Measurements from ENCODE around the gene TBL1Y. TPM values are rescaled to one million over a fixed set of nuclear protein-coding genes. Genes with fewer than 3 reads are reported as not detected.

The TBL1Y gene
- total RNA-seq, 1 donor from 2014 or later, result 0.52 TPM

DNA sequence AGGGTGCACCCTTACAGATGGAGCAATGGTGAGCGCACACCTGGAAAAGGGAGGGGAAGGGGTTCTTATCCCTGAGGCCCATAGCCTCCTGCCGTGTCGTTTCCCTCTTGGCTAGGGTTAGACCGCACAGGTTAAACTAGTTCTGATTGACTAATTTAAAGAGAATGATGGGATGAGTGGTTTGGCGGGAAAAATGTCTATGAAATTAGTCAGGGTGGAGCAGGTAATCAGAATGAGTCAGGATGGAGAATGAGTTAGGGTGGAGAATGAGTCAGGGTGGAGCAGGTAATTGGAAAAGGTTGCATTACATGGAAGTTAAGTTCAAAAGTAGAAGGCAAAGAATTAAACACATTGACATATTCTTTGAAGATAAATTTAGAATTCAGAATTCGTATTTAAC, 196.7 kb downstream of the TBL1Y start:
- no peak overlapping the region for H3K9ac ChIP-seq (ENCODE audit: low read depth in 1 of 3, low read length in 3 of 3)
- no peak overlapping the region for H3K4me3 ChIP-seq (ENCODE audit: low read length in 3 of 3)
- no peak overlapping the region for H3K27ac ChIP-seq (ENCODE audit: low read depth, low read length)
- no peaks in the 10 kb centered on the region for H3K36me3 ChIP-seq (ENCODE audit: control insufficient read depth in 3 of 3, insufficient read depth in 3 of 3, low read length in 3 of 3)
- H3K9me3 ChIP-seq (ENCODE audit: control insufficient read depth in 3 of 3, low read length in 3 of 3), result no peaks in the 10 kb centered on the region
- H3K4me1 ChIP-seq (ENCODE audit: control insufficient read depth in 3 of 3, insufficient read depth in 3 of 3, low read length in 3 of 3), result no peaks in the 10 kb centered on the region
- H3K27me3 ChIP-seq (ENCODE audit: control insufficient read depth in 3 of 3, insufficient read depth in 3 of 3, low read length in 3 of 3), result no peaks in the 10 kb centered on the region

DNA sequence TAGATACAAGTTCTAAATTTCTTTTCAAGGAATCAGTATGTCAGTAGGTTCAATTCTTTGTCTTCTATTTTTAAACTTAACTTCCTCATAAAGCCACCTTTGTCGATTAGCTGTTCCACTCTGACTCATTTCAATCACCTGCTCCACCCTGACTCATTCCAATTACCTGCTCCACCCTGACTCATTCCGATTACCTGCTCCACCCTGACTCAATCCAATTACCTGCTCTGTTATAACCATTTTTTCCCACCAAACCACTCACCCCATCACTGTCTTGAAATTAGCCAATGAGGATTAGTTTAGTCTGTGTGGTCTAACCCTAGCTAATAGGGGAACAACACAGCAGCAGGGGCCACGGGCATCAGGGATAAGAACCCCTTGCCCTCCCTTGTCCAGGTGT, 199.6 kb downstream of the TBL1Y start:
- Histone ChIP-seq H3K27me3 (ENCODE audit: control insufficient read depth in 3 of 3, insufficient read depth in 3 of 3, low read length in 3 of 3) (no peaks in the 10 kb centered on the region), H3K4me3 (ENCODE audit: low read length in 3 of 3) (no peak overlapping the region), H3K4me1 (ENCODE audit: control insufficient read depth in 3 of 3, insufficient read depth in 3 of 3, low read length in 3 of 3) (no peaks in the 10 kb centered on the region), H3K27ac (ENCODE audit: low read depth, low read length) (no peak overlapping the region), H3K9me3 (ENCODE audit: control insufficient read depth in 3 of 3, low read length in 3 of 3) (no peaks in the 10 kb centered on the region), H3K9ac (ENCODE audit: low read depth in 1 of 3, low read length in 3 of 3) (no peak overlapping the region), H3K36me3 (ENCODE audit: control insufficient read depth in 3 of 3, insufficient read depth in 3 of 3, low read length in 3 of 3) (no peaks in the 10 kb centered on the region)

- Histone ChIP-seq H3K27me3 (ENCODE audit: control insufficient read depth in 3 of 3, insufficient read depth in 3 of 3, low read length in 3 of 3) (no peaks in the 10 kb centered on the region), H3K27ac (ENCODE audit: low read depth, low read length) (no peak overlapping the region), H3K4me1 (ENCODE audit: control insufficient read depth in 3 of 3, insufficient read depth in 3 of 3, low read length in 3 of 3) (no peaks in the 10 kb centered on the region), H3K9ac (ENCODE audit: low read depth in 1 of 3, low read length in 3 of 3) (no peak overlapping the region), H3K36me3 (ENCODE audit: control insufficient read depth in 3 of 3, insufficient read depth in 3 of 3, low read length in 3 of 3) (no peaks in the 10 kb centered on the region), H3K9me3 (ENCODE audit: control insufficient read depth in 3 of 3, low read length in 3 of 3) (no peaks in the 10 kb centered on the region), H3K4me3 (ENCODE audit: low read length in 3 of 3) (no peak overlapping the region)
Observed at GRCh38 chrY:7115871-7116270, 205.4 kb downstream of the TBL1Y start.

GRCh38 chrY:7122202-7122601, 211.7 kb downstream of the TBL1Y start:
- Histone ChIP-seq H3K9ac (ENCODE audit: low read depth in 1 of 3, low read length in 3 of 3) (no peak overlapping the region), H3K4me1 (ENCODE audit: control insufficient read depth in 3 of 3, insufficient read depth in 3 of 3, low read length in 3 of 3) (no peaks in the 10 kb centered on the region), H3K4me3 (ENCODE audit: low read length in 3 of 3) (no peak overlapping the region), H3K36me3 (ENCODE audit: control insufficient read depth in 3 of 3, insufficient read depth in 3 of 3, low read length in 3 of 3) (no peaks in the 10 kb centered on the region), H3K27ac (ENCODE audit: low read depth, low read length) (no peak overlapping the region), H3K27me3 (ENCODE audit: control insufficient read depth in 3 of 3, insufficient read depth in 3 of 3, low read length in 3 of 3) (no peaks in the 10 kb centered on the region), H3K9me3 (ENCODE audit: control insufficient read depth in 3 of 3, low read length in 3 of 3) (no peaks in the 10 kb centered on the region)

GRCh38 chrY:7125136-7126056, 214.9 kb downstream of the TBL1Y start:
- H3K27ac ChIP-seq (ENCODE audit: low read depth, low read length), result no peak overlapping the region
- no peak overlapping the region for H3K4me3 ChIP-seq (ENCODE audit: low read length in 3 of 3)
- no peaks in the 10 kb centered on the region for H3K9me3 ChIP-seq (ENCODE audit: control insufficient read depth in 3 of 3, low read length in 3 of 3)
- H3K4me1 ChIP-seq (ENCODE audit: control insufficient read depth in 3 of 3, insufficient read depth in 3 of 3, low read length in 3 of 3), result no peaks in the 10 kb centered on the region
- no peaks in the 10 kb centered on the region for H3K36me3 ChIP-seq (ENCODE audit: control insufficient read depth in 3 of 3, insufficient read depth in 3 of 3, low read length in 3 of 3)
- no peak overlapping the region for H3K9ac ChIP-seq (ENCODE audit: low read depth in 1 of 3, low read length in 3 of 3)
- no peaks in the 10 kb centered on the region for H3K27me3 ChIP-seq (ENCODE audit: control insufficient read depth in 3 of 3, insufficient read depth in 3 of 3, low read length in 3 of 3)

DNA sequence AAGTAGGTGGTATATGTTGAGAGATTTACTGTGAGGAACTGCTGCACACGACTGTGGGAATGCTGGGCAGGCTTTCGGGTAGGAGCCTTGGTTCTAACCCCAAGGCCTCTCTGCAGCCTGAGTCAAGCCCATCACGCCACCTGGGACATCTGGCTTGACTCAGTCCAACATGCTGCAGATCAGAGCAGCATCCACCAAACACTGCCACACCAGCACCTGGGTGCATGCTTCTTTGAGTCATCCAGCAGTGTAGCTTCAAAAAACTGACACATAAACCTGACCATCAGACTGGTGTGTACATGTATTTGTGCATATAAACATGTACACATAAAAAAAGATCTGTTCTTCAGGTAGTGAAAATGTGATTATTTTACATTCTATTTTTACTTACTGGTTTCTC, 217.7 kb downstream of the TBL1Y start:
- H3K9me3 ChIP-seq (ENCODE audit: control insufficient read depth in 3 of 3, low read length in 3 of 3), result no peaks in the 10 kb centered on the region
- H3K4me1 ChIP-seq (ENCODE audit: control insufficient read depth in 3 of 3, insufficient read depth in 3 of 3, low read length in 3 of 3), result no peaks in the 10 kb centered on the region
- no peak overlapping the region for H3K27ac ChIP-seq (ENCODE audit: low read depth, low read length)
- no peaks in the 10 kb centered on the region for H3K27me3 ChIP-seq (ENCODE audit: control insufficient read depth in 3 of 3, insufficient read depth in 3 of 3, low read length in 3 of 3)
- no peak overlapping the region for H3K4me3 ChIP-seq (ENCODE audit: low read length in 3 of 3)
- H3K9ac ChIP-seq (ENCODE audit: low read depth in 1 of 3, low read length in 3 of 3), result no peak overlapping the region
- no peaks in the 10 kb centered on the region for H3K36me3 ChIP-seq (ENCODE audit: control insufficient read depth in 3 of 3, insufficient read depth in 3 of 3, low read length in 3 of 3)

Other genes starting within 250 kb of the TBL1Y start
- not detected for gene AMELY, start 1.1 kb downstream of the TBL1Y start, total RNA-seq